Measurements from ENCODE around the gene EMD.
"Not testable (repeated sequence)": the region's sequence is repeated elsewhere in the genome, so short reads cannot be mapped to it uniquely, and the experiment has no call there.

The EMD gene

GRCh38 chrX:154372612-154373022, 6.5 kb upstream of the EMD start:
- peak; percentile 40 for DNase-seq

GRCh38 chrX:154373340-154374306, 5.5 kb upstream of the EMD start:
- DNase-seq: no peak

- peak; percentile 39 for DNase-seq
Measured at GRCh38 chrX:154374313-154375155, 4.6 kb upstream of the EMD start, which contains the start of gene FLNA. Gene FLNA (minus strand): TSS chrX:154374634. CDS start chrX:154371245, 3,389 bp downstream.

- no peak for DNase-seq
Measured at GRCh38 chrX:154375156-154375504, 4.0 kb upstream of the EMD start.

- no peak for DNase-seq
Measured at GRCh38 chrX:154376774-154377173, 2.3 kb upstream of the EMD start.

GRCh38 chrX:154378059-154378798, 866 bp upstream of the EMD start:
- DNase-seq: peak; percentile 99

- no peak for DNase-seq
Measured at GRCh38 chrX:154379569-154379951, 465 bp downstream of the EMD start.

- DNase-seq: no peak
Measured at GRCh38 chrX:154380153-154380552, 1.1 kb downstream of the EMD start.

- DNase-seq: no peak
Measured at GRCh38 chrX:154380787-154381186, 1.7 kb downstream of the EMD start.

GRCh38 chrX:154381271-154381670, 2.2 kb downstream of the EMD start:
- no peak for DNase-seq

GRCh38 chrX:154382483-154383069, 3.5 kb downstream of the EMD start:
- DNase-seq: no peak

- no peak for DNase-seq
Measured at GRCh38 chrX:154383359-154384283, 4.5 kb downstream of the EMD start.

GRCh38 chrX:154384284-154384892, 5.3 kb downstream of the EMD start:
- no peak for DNase-seq

GRCh38 chrX:154388094-154388493, 9.0 kb downstream of the EMD start:
- DNase-seq: not testable (repeated sequence)

- not testable (repeated sequence) for DNase-seq
Measured at GRCh38 chrX:154388649-154389048, 9.6 kb downstream of the EMD start.

GRCh38 chrX:154389812-154390747, 11.0 kb downstream of the EMD start:
- DNase-seq: peak; percentile 41

- not testable (repeated sequence) for DNase-seq
Measured at GRCh38 chrX:154396363-154396762, 17.3 kb downstream of the EMD start.

- peak; percentile 72 for DNase-seq
Measured at GRCh38 chrX:154396973-154397887, 18.1 kb downstream of the EMD start.
